ENCODE data around the gene MAFG. TPM values are rescaled to one million over a fixed set of nuclear protein-coding genes. Genes with fewer than 3 reads are reported as not detected.
A peak's percentile ranks its signal among the peaks of the same experiment; 100 is the strongest.

Gene MAFG
- total RNA-seq, 2 experiments from 2014 or later: 22.7 to 33.6 TPM

DNA sequence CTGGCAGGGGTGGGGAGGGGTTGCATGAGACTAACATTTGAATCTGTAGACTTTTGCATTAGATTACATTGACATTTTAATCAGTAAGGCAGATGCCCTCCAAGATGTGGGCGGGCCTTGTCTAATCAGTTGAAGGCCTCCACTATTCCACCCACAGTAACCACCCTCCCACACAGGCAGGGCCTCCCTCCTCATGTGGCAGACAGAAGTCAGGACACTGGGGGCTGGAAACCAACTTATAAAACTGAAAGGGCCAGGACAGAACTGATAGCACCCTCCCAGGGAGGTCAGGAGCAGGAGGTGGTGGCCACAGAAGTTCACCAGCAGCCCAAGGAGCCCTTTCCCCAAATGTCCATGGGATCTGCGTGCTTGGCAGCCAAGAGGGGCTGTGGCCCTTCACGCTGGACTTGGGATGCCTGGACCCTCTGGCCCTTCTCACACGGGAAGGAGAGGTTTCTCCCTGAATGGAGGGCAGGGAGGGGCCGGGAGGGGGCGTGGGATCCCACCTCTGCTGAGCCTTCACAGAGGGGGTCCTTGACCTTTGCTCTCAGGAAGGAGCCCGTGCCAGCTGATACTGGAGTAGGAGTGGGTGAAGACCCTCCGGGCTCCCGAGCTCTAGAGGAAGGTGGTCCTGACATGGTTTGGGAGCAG, 4.9 kb upstream of the MAFG start:
- CTCF ChIA-PET (ENCODE audit: unreplicated experiment): no interaction called here
- H4K20me1 ChIP-seq (ENCODE audit: insufficient read depth, low read length): no peaks in the 10 kb centered on the region
- H3K9me2 ChIP-seq (ENCODE audit: insufficient read depth, low read length): no peaks in the 10 kb centered on the region
- no peak overlapping the region for H3K4me3 ChIP-seq (ENCODE audit: low read depth, low read length, poor library complexity, severe bottlenecking)
- no peaks in the 10 kb centered on the region for H3K9me3 ChIP-seq (ENCODE audit: low read length)
- H3K79me2 ChIP-seq (ENCODE audit: insufficient read depth, low read depth, low read length): peaks cover 6% of the 10 kb centered on the region; the same call in 1 of the 2 replicates
- no peak for TF ChIP-seq EZH2phosphoT487 (IDR thresholded peaks at IDR 0.05; ENCODE audit: borderline replicate concordance, low read depth, low read length)
- TF ChIP-seq, protein P1, sequence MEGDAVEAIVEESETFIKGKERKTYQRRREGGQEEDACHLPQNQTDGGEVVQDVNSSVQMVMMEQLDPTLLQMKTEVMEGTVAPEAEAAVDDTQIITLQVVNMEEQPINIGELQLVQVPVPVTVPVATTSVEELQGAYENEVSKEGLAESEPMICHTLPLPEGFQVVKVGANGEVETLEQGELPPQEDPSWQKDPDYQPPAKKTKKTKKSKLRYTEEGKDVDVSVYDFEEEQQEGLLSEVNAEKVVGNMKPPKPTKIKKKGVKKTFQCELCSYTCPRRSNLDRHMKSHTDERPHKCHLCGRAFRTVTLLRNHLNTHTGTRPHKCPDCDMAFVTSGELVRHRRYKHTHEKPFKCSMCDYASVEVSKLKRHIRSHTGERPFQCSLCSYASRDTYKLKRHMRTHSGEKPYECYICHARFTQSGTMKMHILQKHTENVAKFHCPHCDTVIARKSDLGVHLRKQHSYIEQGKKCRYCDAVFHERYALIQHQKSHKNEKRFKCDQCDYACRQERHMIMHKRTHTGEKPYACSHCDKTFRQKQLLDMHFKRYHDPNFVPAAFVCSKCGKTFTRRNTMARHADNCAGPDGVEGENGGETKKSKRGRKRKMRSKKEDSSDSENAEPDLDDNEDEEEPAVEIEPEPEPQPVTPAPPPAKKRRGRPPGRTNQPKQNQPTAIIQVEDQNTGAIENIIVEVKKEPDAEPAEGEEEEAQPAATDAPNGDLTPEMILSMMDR (conservative IDR thresholded peaks at IDR 0.05; ENCODE audit: low read length): no peak
- peaks cover 23% of the 10 kb centered on the region for H3K4me1 ChIP-seq (ENCODE audit: insufficient read depth, low read length, poor library complexity, severe bottlenecking)
- DNase-seq (ENCODE audit: low spot score): peak; percentile 20
- H3K36me3 ChIP-seq (ENCODE audit: insufficient read depth, low read length): peaks cover 30% of the 10 kb centered on the region
- no peak overlapping the region for H2AFZ ChIP-seq (ENCODE audit: low read length)
- H3K27ac ChIP-seq (ENCODE audit: low read depth, low read length, poor library complexity, severe bottlenecking): no peak overlapping the region
- H3K4me2 ChIP-seq (ENCODE audit: low read length): no peak overlapping the region
- intact Hi-C loops (cut with micrococcal nuclease; ENCODE audit: unreplicated experiment): no loop called here
- BruUV-seq (replicated peaks): TSS peak; percentile 84
- POLR2A ChIA-PET: interaction anchor here (0.6 kb wide), 1 partner anchor 120 kb away, joined by 3 read pairs; no protein-coding TSS in a partner anchor

DNA sequence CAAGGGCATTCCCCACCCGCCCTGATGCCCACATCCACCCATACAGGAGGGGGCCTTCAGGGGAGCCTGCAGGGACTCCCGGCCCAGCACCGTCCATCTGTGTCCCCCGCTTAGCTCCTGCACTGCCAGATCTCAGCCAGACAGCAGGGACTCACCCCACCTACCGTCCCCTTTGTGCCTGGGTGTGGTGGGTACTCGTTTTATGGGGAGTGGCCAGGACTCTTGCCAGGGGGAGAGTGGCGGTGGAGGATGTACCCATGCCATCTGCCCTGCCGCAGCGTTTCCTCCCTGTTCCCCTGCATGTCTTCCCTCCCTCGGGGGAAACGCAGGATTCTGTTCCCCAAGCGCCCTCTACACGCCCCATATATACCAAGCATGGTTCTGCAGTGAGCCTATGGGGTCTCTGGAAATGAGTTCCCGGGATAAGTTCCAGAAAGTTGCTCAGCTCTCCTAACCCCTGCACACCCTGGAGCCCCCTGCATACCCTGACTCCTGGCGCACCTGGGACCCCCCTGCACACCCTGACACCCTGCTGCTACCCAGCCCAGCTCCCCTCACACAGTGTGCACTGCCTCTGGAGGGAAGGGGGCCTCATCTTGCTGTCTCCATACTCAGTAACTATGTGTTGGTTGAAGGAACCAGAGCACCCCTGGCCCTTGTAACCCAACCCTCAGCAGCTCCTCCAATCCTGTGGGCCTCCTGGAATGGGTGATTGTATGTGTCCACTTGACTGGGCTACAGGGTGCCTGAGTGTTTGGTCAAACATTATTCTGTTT, 4.2 kb upstream of the MAFG start:
- TF ChIP-seq, protein P1 (conservative IDR thresholded peaks at IDR 0.05; ENCODE audit: low read length): no peak
- no peak for TF ChIP-seq EZH2phosphoT487 (IDR thresholded peaks at IDR 0.05; ENCODE audit: borderline replicate concordance, low read depth, low read length)
- Histone ChIP-seq H3K79me2 (ENCODE audit: insufficient read depth, low read depth, low read length) (peaks cover 9% of the 10 kb centered on the region; the same call in 1 of the 2 replicates), H2AFZ (ENCODE audit: low read length) (no peak overlapping the region), H3K4me2 (ENCODE audit: low read length) (no peak overlapping the region), H3K9me2 (ENCODE audit: insufficient read depth, low read length) (no peaks in the 10 kb centered on the region), H3K4me1 (ENCODE audit: insufficient read depth, low read length, poor library complexity, severe bottlenecking) (peaks cover 21% of the 10 kb centered on the region), H3K9me3 (ENCODE audit: low read length) (no peaks in the 10 kb centered on the region), H3K27ac (ENCODE audit: low read depth, low read length, poor library complexity, severe bottlenecking) (no peak overlapping the region), H4K20me1 (ENCODE audit: insufficient read depth, low read length) (no peaks in the 10 kb centered on the region), H3K4me3 (ENCODE audit: low read depth, low read length, poor library complexity, severe bottlenecking) (no peak overlapping the region), H3K36me3 (ENCODE audit: insufficient read depth, low read length) (peaks cover 30% of the 10 kb centered on the region)
- CTCF ChIA-PET (ENCODE audit: unreplicated experiment): no interaction called here
- POLR2A ChIA-PET: no interaction called here
- no peak for DNase-seq (ENCODE audit: low spot score)
- no TSS peak for BruUV-seq (replicated peaks)
- intact Hi-C loops (cut with micrococcal nuclease; ENCODE audit: unreplicated experiment): no loop called here

GRCh38 chr17:81931189-81931556, 3.6 kb upstream of the MAFG start:
- no peaks in the 10 kb centered on the region for H3K9me2 ChIP-seq (ENCODE audit: insufficient read depth, low read length)
- intact Hi-C loops (cut with micrococcal nuclease; ENCODE audit: unreplicated experiment): no loop called here
- H2AFZ ChIP-seq (ENCODE audit: low read length): no peak overlapping the region
- no peak for DNase-seq (ENCODE audit: low spot score)
- no peak overlapping the region for H3K4me3 ChIP-seq (ENCODE audit: low read depth, low read length, poor library complexity, severe bottlenecking)
- H3K9me3 ChIP-seq (ENCODE audit: low read length): no peaks in the 10 kb centered on the region
- H3K79me2 ChIP-seq (ENCODE audit: insufficient read depth, low read depth, low read length): peaks cover 10% of the 10 kb centered on the region
- no peak for TF ChIP-seq EZH2phosphoT487 (IDR thresholded peaks at IDR 0.05; ENCODE audit: borderline replicate concordance, low read depth, low read length)
- TF ChIP-seq, protein P1 (conservative IDR thresholded peaks at IDR 0.05; ENCODE audit: low read length): no peak
- H3K36me3 ChIP-seq (ENCODE audit: insufficient read depth, low read length): peaks cover 30% of the 10 kb centered on the region
- no peak overlapping the region for H3K27ac ChIP-seq (ENCODE audit: low read depth, low read length, poor library complexity, severe bottlenecking)
- no TSS peak for BruUV-seq (replicated peaks)
- peaks cover 20% of the 10 kb centered on the region for H3K4me1 ChIP-seq (ENCODE audit: insufficient read depth, low read length, poor library complexity, severe bottlenecking)
- no peak overlapping the region for H3K4me2 ChIP-seq (ENCODE audit: low read length)
- H4K20me1 ChIP-seq (ENCODE audit: insufficient read depth, low read length): no peaks in the 10 kb centered on the region
- ChIA-PET CTCF (ENCODE audit: unreplicated experiment) (no interaction called here), POLR2A (no interaction called here)

Measured in OCI-LY7 (cell line).